Liver (tissue), 9 donors: ENCODE results near the gene VWA3A. TPM values are rescaled to one million over a fixed set of nuclear protein-coding genes. Genes with fewer than 3 reads are reported as not detected.

Experiments
- DNase-seq: peaks from one replicate; pipeline ENCODE4 v3.0.0-alpha.2; 2017; ENCODE audit warnings: low spot score
- H3K27ac ChIP-seq, 2 donors: one replicate each; pipeline ENCODE4 v1.7.0; 2013; ENCODE audit warnings: inconsistent platforms in 2 of 2, low read length in 2 of 2, control low read depth in 1 of 2, low read depth in 1 of 2, mild to moderate bottlenecking in 1 of 2
- H3K27me3 ChIP-seq, 4 donors: one replicate each; pipeline versions ENCODE4 v1.6.1 to v1.7.0; 2013; ENCODE audit warnings: low read length in 3 of 4, inconsistent platforms in 1 of 4, mild to moderate bottlenecking in 1 of 4, moderate library complexity in 1 of 4; ENCODE audit not compliant: control insufficient read depth in 4 of 4, insufficient read depth in 4 of 4
- H3K36me3 ChIP-seq, 4 donors: one replicate each; pipeline versions ENCODE4 v1.6.1 to v1.7.0; 2013; ENCODE audit warnings: low read length in 3 of 4, mild to moderate bottlenecking in 3 of 4, low read depth in 1 of 4, moderate library complexity in 1 of 4; ENCODE audit not compliant: control insufficient read depth in 4 of 4, insufficient read depth in 3 of 4
- H3K4me1 ChIP-seq, 4 donors: one replicate each; pipeline versions ENCODE4 v1.6.1 to v1.7.0; 2013; ENCODE audit warnings: low read length in 3 of 4, mild to moderate bottlenecking in 3 of 4, moderate library complexity in 1 of 4; ENCODE audit not compliant: control insufficient read depth in 4 of 4, insufficient read depth in 4 of 4
- H3K4me3 ChIP-seq, 3 donors: one replicate each; pipeline versions ENCODE4 v1.6.1 to v1.7.0; 2013; ENCODE audit warnings: low read length in 3 of 3, control low read depth in 1 of 3, low read depth in 1 of 3, mild to moderate bottlenecking in 1 of 3
- H3K9ac ChIP-seq, 2 donors: one replicate each; pipeline ENCODE4 v1.7.0; 2013; ENCODE audit warnings: low read length in 2 of 2, mild to moderate bottlenecking in 2 of 2, moderate library complexity in 2 of 2, control low read depth in 1 of 2, low read depth in 1 of 2
- H3K9me3 ChIP-seq, 4 donors: one replicate each; pipeline versions ENCODE4 v1.6.1 to v1.7.0; 2013; ENCODE audit warnings: low read length in 3 of 4; ENCODE audit not compliant: control insufficient read depth in 4 of 4
- ATF3 ChIP-seq: IDR thresholded peaks from 2 replicates; pipeline ENCODE4 v1.6.1; 2016; ENCODE audit warnings: antibody characterized with exemption
- CTCF ChIP-seq: fragments of 150-350 bp; IDR thresholded peaks from 2 replicates; pipeline ENCODE4 v1.5.1; 2017; ENCODE audit warnings: improper control_type of control experiment, low read depth, low read length; ENCODE audit not compliant: missing input control
- EGR1 ChIP-seq, 2 donors: IDR thresholded peaks; 2 replicates each; pipeline ENCODE4 v1.6.1; 2016 to 2018; ENCODE audit warnings: antibody characterized with exemption in 2 of 2, low read depth in 2 of 2
- FOXA1 ChIP-seq: IDR thresholded peaks from 2 replicates; pipeline ENCODE4 v1.6.1; 2016; ENCODE audit warnings: antibody characterized with exemption
- FOXA2 ChIP-seq: IDR thresholded peaks from 2 replicates; pipeline ENCODE4 v1.6.1; 2016; ENCODE audit warnings: antibody characterized with exemption
- HNF4A ChIP-seq, 2 donors: conservative IDR thresholded peaks; 2 replicates each; pipeline ENCODE4 v1.6.1; 2016; ENCODE audit warnings: antibody characterized with exemption in 2 of 2, mild to moderate bottlenecking in 2 of 2
- HNF4G ChIP-seq: IDR thresholded peaks from 2 replicates; pipeline ENCODE4 v1.6.1; 2016; ENCODE audit warnings: antibody characterized with exemption
- JUND ChIP-seq, 2 donors: IDR thresholded peaks; 2 replicates each; pipeline ENCODE4 v1.6.1; 2016; ENCODE audit warnings: antibody characterized with exemption in 2 of 2
- MAX ChIP-seq: IDR thresholded peaks from 2 replicates; pipeline ENCODE4 v1.6.1; 2016; ENCODE audit warnings: antibody characterized with exemption
- NR2F2 ChIP-seq: IDR thresholded peaks from 2 replicates; pipeline ENCODE4 v1.6.1; 2016; ENCODE audit warnings: antibody characterized with exemption
- RAD21 ChIP-seq, 2 donors: IDR thresholded peaks; 2 replicates each; pipeline ENCODE4 v1.6.1; 2016; ENCODE audit warnings: antibody characterized with exemption in 2 of 2, mild to moderate bottlenecking in 2 of 2
- REST ChIP-seq: IDR thresholded peaks from 2 replicates; pipeline ENCODE4 v1.6.1; 2016; ENCODE audit warnings: antibody characterized with exemption, mild to moderate bottlenecking
- RXRA ChIP-seq, 2 donors: IDR thresholded peaks; 2 replicates each; pipeline ENCODE4 v1.6.1; 2017 to 2018; ENCODE audit warnings: antibody characterized with exemption in 2 of 2, mild to moderate bottlenecking in 1 of 2
- SP1 ChIP-seq: IDR thresholded peaks from 2 replicates; pipeline ENCODE4 v1.6.1; 2018; ENCODE audit warnings: antibody characterized with exemption, mild to moderate bottlenecking
- TAF1 ChIP-seq: conservative IDR thresholded peaks from 2 replicates; pipeline ENCODE4 v1.6.1; 2016; ENCODE audit warnings: antibody characterized with exemption, mild to moderate bottlenecking
- YY1 ChIP-seq: IDR thresholded peaks from 2 replicates; pipeline ENCODE4 v1.6.1; 2016; ENCODE audit warnings: antibody characterized with exemption, mild to moderate bottlenecking
- ZBTB33 ChIP-seq: IDR thresholded peaks from 2 replicates; pipeline ENCODE4 v1.6.1; 2016; ENCODE audit warnings: antibody characterized with exemption
- WGBS: extraction: QIAGEN DNeasy Blood & Tissue Kit; methylation state at CpG from one replicate; pipeline ENCODE4 v1.1.7; 2013; 5-methylcytosine and 5-hydroxymethylcytosine counted together
- polyA plus RNA-seq, 2 donors: library from polyadenylated mRNA; stranded (reverse) in 1 of 2; unstranded in 1 of 2; fragments of 200-250 nt in 1 of 2; fragments of >200 nt in 1 of 2; fragmentation: Nextera tagmentation in 1 of 2; extraction: Ambion mirVana in 1 of 2; gene quantifications; one replicate each; pipeline versions ENCODE4 v1.2.1 to v1.2.3, GENCODE V29; 2013 to 2015
- total RNA-seq, 2 donors: library from RNA; depleted of rRNA; stranded (reverse); fragments of >200 nt; gene quantifications; one replicate each; pipeline ENCODE4 v1.2.3, GENCODE V29; 2014
- donor health status: healthy.
- donor health status: healthy.
- donor health status: healthy.
- donor health status: healthy.
- donor health status: healthy.

Gene VWA3A
- total and polyA plus RNA-seq, 4 donors: 0.05 to 0.17 TPM; not detected in 2

- no peak for TF ChIP-seq CTCF
- TF ChIP-seq SP1: no peak
- TF ChIP-seq TAF1: no peak
Measured at GRCh38 chr16:22181843-22182242, 89.5 kb downstream of the VWA3A start (continued).

GRCh38 chr16:22183335-22183734, 91.0 kb downstream of the VWA3A start:
- Histone ChIP-seq H3K9ac (no peak overlapping the region), H3K27me3 (no peaks in the 10 kb centered on the region), H3K36me3 (no peaks in the 10 kb centered on the region), H3K4me1 (peaks cover 0 to 3% (median 1%) of the 10 kb centered on the region in 4 donors), H3K27ac (no peak overlapping the region), H3K9me3 (no peaks in the 10 kb centered on the region), H3K4me3 (no peak overlapping the region)
- no peak for TF ChIP-seq EGR1 (IDR thresholded peaks at IDR 0.05; ENCODE audit: low read depth in 2 of 2)
- TF ChIP-seq REST: no peak
- no peak for TF ChIP-seq HNF4G
- no peak for TF ChIP-seq RAD21 (IDR thresholded peaks at IDR 0.05)
- no peak for TF ChIP-seq ZBTB33
- TF ChIP-seq FOXA1: no peak
- no peak for TF ChIP-seq ATF3
- TF ChIP-seq NR2F2: no peak
- no peak for TF ChIP-seq TAF1
- no peak for DNase-seq
- 92% methylated on average over 5 of the region's 5 CpGs for WGBS

GRCh38 chr16:22183901-22184614, 91.7 kb downstream of the VWA3A start:
- no peak overlapping the region for H3K9ac ChIP-seq
- 88% methylated on average over 11 of the region's 11 CpGs for WGBS
- peaks cover 0 to 10% (median 6%) of the 10 kb centered on the region in 4 donors for H3K4me1 ChIP-seq
- no peak for DNase-seq
- no peak overlapping the region for H3K27ac ChIP-seq
- H3K27me3 ChIP-seq: no peaks in the 10 kb centered on the region
- no peaks in the 10 kb centered on the region for H3K9me3 ChIP-seq
- no peaks in the 10 kb centered on the region for H3K36me3 ChIP-seq
- H3K4me3 ChIP-seq: no peak overlapping the region
- TF ChIP-seq CTCF (no peak), NR2F2 (no peak), YY1 (no peak), RXRA (IDR thresholded peaks at IDR 0.05) (no peak), SP1 (no peak), FOXA2 (no peak), HNF4A (conservative IDR thresholded peaks at IDR 0.05) (no peak), FOXA1 (no peak), JUND (IDR thresholded peaks at IDR 0.05) (no peak), MAX (no peak), RAD21 (IDR thresholded peaks at IDR 0.05) (no peak), EGR1 (IDR thresholded peaks at IDR 0.05; ENCODE audit: low read depth in 2 of 2) (no peak), ZBTB33 (no peak)
